DOHH2 (cell line): ENCODE measurements around the gene MCF2L.

ENCODE experiments used
- CTCF ChIP-seq: fragments of 200-600 bp; sonication (generic); IDR thresholded peaks from one replicate; pipeline ENCODE4 v1.5.1; 2014; ENCODE audit warnings: antibody characterized with exemption, mild to moderate bottlenecking, low read depth, low read length; ENCODE audit not compliant: poor library complexity, severe bottlenecking
- EZH2phosphoT487 ChIP-seq: fragments of 200-600 bp; sonication (generic); IDR thresholded peaks from 2 replicates; pipeline ENCODE4 v1.6.1; 2017; ENCODE audit warnings: borderline replicate concordance, mild to moderate bottlenecking, antibody characterized with exemption, low read length, moderate library complexity, mixed read lengths

- no peak for TF ChIP-seq CTCF
- TF ChIP-seq EZH2phosphoT487 = no peak
Observed at GRCh38 chr13:112957295-112957677, 11.7 kb upstream of the MCF2L start.
